SK-N-MC (cell line): Measurements from ENCODE around the gene RTN4RL1.
A peak's percentile ranks its signal among the peaks of the same experiment; 100 is the strongest.

Source experiments
- DNase-seq: peaks from one replicate; pipeline ENCODE4 v3.0.0-alpha.2; 2011; ENCODE audit warnings: low read depth, low spot score
- H3K27ac ChIP-seq: fragments of 200-600 bp; sonication (generic); 2 replicates; pipeline ENCODE4 v1.5.1; 2016; ENCODE audit warnings: mixed run types
- H3K36me3 ChIP-seq: fragments of 200-600 bp; sonication (generic); 2 replicates; pipeline ENCODE4 v1.6.1; 2017; ENCODE audit warnings: antibody characterized with exemption, low read length, mixed read lengths; ENCODE audit not compliant: insufficient read depth
- H3K4me3 ChIP-seq: fragments of 200-600 bp; sonication (generic); 2 replicates; pipeline ENCODE4 v1.5.1; 2016
- H3K9ac ChIP-seq: fragments of 200-600 bp; sonication (generic); 2 replicates; pipeline ENCODE4 v1.8.0; 2017; ENCODE audit warnings: mixed run types, mixed read lengths; ENCODE audit not compliant: insufficient read length
- H3K9me3 ChIP-seq: fragments of 200-600 bp; sonication (generic); 2 replicates; pipeline ENCODE4 v1.6.1; 2017; ENCODE audit warnings: low read depth, mild to moderate bottlenecking, antibody characterized with exemption, low read length, moderate library complexity, mixed read lengths
- EZH2 ChIP-seq: fragments of 200-600 bp; sonication (generic); IDR thresholded peaks from one replicate; pipeline ENCODE4 v1.6.1; 2017; ENCODE audit warnings: antibody characterized with exemption
- FOXP2 ChIP-seq: optimal IDR thresholded peaks from 2 replicates; pipeline ENCODE3; 2011; ENCODE audit warnings: mild to moderate bottlenecking, moderate library complexity; ENCODE audit not compliant: insufficient read depth; ENCODE audit errors: extremely low read length, control extremely low read depth
- POLR2AphosphoS5 ChIP-seq: IDR thresholded peaks from 2 replicates; pipeline ENCODE4 v1.6.1; 2012; ENCODE audit warnings: mild to moderate bottlenecking, low read depth, low read length, borderline replicate concordance

The RTN4RL1 gene

DNA sequence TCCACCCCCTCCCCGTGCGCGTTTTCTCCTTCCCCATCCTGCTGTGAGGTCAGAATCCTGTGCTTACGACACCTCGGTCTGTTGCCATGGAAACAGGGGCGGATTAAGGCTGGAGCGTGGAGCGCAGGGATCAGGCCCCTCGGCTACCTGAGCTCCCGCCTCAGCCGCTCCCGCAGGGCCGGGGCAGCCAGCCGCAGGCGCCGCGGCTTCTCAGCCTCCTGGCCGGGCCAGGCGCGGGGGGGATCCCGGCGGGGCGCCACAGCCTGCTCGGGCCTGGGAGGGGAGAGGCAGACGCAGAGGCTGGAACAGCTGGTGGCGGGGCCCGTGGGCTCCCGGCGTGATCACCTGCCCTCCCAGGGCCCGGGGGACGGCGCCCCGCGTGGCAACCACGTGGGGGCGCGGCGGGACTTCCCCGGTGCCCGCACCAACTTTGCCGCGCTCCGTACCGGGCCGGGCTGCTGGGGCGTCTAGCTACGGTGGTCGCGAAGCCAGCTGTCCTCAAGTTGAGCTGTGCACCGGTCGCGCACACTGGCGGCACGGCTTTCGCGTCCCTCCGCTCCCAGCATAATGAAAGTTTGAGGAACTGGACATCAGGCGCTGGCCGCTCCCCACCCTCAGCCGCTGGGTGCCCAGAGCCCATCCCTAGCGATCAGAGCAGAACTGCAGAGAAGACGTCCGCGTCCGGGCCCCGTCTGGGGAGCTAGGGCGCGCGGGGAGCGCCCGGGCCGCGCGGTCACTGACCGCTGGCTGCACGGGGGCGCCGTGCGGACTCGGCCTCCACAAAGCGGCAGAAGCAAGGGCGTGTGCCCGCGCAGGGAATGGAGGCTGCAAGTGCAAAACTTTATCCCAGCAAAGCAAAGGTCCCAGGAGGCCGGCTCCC, 1.2 kb downstream of the RTN4RL1 start:
- peak overlapping the region; percentile 62 for H3K9ac ChIP-seq
- DNase-seq: no peak
- H3K27ac ChIP-seq: no peak overlapping the region
- TF ChIP-seq POLR2AphosphoS5: no peak
- TF ChIP-seq EZH2: no peak
- TF ChIP-seq FOXP2: no peak
- H3K36me3 ChIP-seq: no peaks in the 10 kb centered on the region
- H3K4me3 ChIP-seq: peak overlapping the region; percentile 88
- no peaks in the 10 kb centered on the region for H3K9me3 ChIP-seq

DNA sequence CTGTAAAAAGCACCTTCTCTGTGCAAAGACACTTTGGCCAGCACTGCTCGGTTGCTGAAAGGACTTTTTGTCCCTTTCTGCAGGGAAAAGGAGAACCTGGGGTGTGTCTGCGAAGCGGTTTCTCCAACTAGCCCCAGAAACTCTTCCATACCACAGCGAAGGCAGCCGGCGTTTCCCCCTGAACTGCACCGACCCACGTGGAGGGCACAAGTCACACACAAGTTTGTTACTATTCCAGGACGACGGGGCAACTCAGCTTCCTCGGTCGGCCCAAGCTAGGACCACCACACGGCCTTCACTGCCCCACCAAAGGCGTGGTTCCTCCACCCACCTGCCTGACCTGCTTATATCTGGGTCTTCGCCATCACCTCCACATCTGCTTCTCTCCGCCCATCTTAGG, 1.9 kb downstream of the RTN4RL1 start:
- no peak overlapping the region for H3K9ac ChIP-seq

DNA sequence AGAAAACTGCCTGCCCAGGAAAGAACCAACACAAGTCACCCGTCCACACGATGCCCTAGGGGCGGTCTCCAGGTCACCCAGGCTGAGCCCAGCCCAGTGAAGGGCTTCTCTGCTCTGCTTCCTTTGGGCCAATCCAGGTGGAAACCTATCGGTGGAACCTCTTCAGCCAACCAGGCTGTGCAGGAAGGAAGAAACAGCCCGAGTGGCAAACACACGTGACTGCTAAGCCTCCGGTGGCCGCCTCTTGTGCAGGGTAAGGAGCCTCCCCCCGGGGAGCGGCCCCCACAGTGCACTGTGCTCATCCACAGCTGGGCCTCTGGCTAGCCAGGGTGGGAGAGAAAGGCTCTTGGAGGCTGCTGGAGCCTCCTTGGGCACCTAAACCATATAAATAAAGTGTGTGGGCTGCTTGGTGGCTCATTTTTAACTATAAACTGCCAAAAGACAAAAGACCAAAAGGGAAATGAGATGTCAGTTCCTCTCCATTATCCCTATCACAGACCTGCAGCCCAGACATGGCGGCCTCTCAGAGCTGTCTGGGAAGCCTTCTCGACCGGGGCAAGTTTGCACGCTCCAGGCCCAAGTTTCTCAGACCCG, 2.4 kb downstream of the RTN4RL1 start:
- DNase-seq: no peak
- Histone ChIP-seq H3K9me3 (no peaks in the 10 kb centered on the region), H3K27ac (no peak overlapping the region), H3K9ac (no peak overlapping the region), H3K36me3 (no peaks in the 10 kb centered on the region), H3K4me3 (no peak overlapping the region)
- TF ChIP-seq EZH2 (no peak), POLR2AphosphoS5 (no peak), FOXP2 (no peak)

More for the DNA sequence above, 1.9 kb downstream of the RTN4RL1 start:
- no peak overlapping the region for H3K27ac ChIP-seq
- TF ChIP-seq EZH2 (no peak), FOXP2 (no peak), POLR2AphosphoS5 (no peak)
- H3K36me3 ChIP-seq: no peaks in the 10 kb centered on the region
- H3K4me3 ChIP-seq: no peak overlapping the region
- no peaks in the 10 kb centered on the region for H3K9me3 ChIP-seq
- DNase-seq: no peak

DNA sequence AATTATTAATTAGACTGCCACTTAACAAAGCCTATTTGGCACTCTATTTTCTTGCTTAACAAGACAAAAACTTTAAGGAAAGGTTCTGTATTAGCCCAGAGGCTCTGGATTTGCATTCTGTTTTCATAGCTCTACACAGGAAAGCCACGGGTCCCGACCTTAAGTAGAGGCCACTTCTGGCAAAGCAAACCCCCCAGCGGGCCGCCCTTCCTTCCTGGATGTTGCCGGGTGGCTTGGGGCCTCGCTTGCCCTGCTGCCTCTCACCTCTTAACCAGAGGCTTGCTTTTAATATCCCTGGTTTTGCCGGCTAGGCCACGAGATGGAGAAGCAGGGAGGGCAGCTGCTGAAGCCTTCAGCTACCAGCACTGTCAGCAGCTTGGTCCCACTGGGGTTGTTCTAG, 4.4 kb downstream of the RTN4RL1 start:
- DNase-seq: no peak
- H3K36me3 ChIP-seq: no peaks in the 10 kb centered on the region
- H3K4me3 ChIP-seq: no peak overlapping the region
- no peak for TF ChIP-seq EZH2
- TF ChIP-seq POLR2AphosphoS5: no peak
- no peaks in the 10 kb centered on the region for H3K9me3 ChIP-seq
- no peak overlapping the region for H3K9ac ChIP-seq
- no peak overlapping the region for H3K27ac ChIP-seq

DNA sequence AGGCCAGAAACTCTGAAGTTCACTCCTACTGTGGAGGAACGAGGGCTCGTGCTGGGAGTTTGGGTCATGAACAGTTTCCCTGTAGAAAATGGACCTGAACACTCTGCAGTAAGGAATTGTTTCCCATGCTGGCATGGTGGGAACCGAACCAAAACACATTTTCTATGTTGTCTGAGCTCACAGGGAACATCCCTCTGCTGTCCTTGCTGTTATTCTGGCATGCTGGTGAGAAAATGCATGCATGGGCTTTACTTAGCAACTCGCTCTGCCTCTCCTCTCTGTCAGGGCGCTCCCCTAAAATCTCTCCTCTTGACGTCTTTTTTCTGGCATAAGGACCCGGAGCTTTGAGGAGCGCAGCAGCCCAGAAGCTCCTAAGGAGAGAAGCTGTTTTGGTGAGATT, 5.4 kb downstream of the RTN4RL1 start:
- H3K9ac ChIP-seq: no peak overlapping the region
- no peak overlapping the region for H3K4me3 ChIP-seq
- H3K9me3 ChIP-seq: no peaks in the 10 kb centered on the region
- TF ChIP-seq POLR2AphosphoS5 (no peak), FOXP2 (no peak), EZH2 (no peak)
- DNase-seq: no peak
- H3K27ac ChIP-seq: no peak overlapping the region
- no peaks in the 10 kb centered on the region for H3K36me3 ChIP-seq

DNA sequence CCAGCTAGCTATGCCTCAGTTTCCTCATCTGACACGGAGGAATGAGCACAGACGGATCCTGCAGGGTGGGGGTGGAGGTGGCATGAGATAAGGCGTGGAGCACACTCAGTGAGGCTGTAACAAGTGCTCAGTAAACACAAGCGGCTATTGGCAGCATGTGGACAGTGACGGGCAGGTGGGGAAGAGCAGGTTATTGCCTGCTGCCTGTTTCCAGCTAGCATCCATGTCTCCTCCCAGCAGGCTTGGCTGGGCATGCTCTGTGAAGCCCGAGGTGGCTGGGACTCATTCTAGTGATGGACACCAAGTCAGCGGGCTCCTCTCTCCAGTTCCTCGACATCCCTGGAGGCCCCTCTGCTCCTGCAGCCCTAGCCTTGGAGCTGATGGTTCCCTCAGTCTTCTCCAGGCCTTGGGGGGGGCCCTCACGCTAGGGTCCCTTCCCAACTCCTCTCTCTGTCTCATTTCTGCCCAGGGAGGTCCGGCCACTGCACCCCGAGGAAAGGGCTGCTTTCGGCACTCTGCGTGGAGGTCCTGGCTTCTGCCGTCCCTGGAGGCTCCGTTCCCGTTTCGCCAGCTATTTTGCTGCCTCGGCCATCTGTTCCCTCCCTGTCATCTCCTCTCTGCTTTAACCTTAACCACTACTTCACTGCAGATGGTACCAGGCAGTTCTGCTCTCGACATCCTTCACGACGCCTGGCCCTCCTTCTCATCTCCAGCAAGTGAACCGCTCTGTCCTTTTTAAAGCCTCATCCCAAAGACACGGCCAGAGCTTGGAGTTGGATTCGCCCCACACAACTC, 6.2 kb downstream of the RTN4RL1 start:
- no peak overlapping the region for H3K9ac ChIP-seq
- no peak overlapping the region for H3K27ac ChIP-seq
- no peak overlapping the region for H3K4me3 ChIP-seq
- no peaks in the 10 kb centered on the region for H3K36me3 ChIP-seq
- TF ChIP-seq EZH2 (no peak), FOXP2 (no peak), POLR2AphosphoS5 (no peak)
- no peak for DNase-seq
- H3K9me3 ChIP-seq: no peaks in the 10 kb centered on the region

GRCh38 chr17:2017274-2017941, 7.7 kb downstream of the RTN4RL1 start:
- no peaks in the 10 kb centered on the region for H3K36me3 ChIP-seq
- H3K9me3 ChIP-seq: no peaks in the 10 kb centered on the region
- no peak overlapping the region for H3K9ac ChIP-seq
- DNase-seq: no peak
- TF ChIP-seq POLR2AphosphoS5 (no peak), FOXP2 (no peak), EZH2 (no peak)
- H3K4me3 ChIP-seq: no peak overlapping the region
- no peak overlapping the region for H3K27ac ChIP-seq

GRCh38 chr17:2016494-2016893, 8.6 kb downstream of the RTN4RL1 start:
- H3K27ac ChIP-seq: no peak overlapping the region
- H3K4me3 ChIP-seq: no peak overlapping the region
- no peaks in the 10 kb centered on the region for H3K36me3 ChIP-seq
- TF ChIP-seq POLR2AphosphoS5: no peak
- no peak for TF ChIP-seq EZH2
- TF ChIP-seq FOXP2: no peak
- H3K9ac ChIP-seq: no peak overlapping the region
- no peak for DNase-seq
- H3K9me3 ChIP-seq: no peaks in the 10 kb centered on the region
